Suprapubic skin (tissue), 3 donors: ENCODE data around the gene TLR6.

Experiments
- CTCF ChIP-seq, 2 donors: fragments of 200-600 bp in 1 of 2; fragments of 450-650 bp in 1 of 2; sonication (generic) in 1 of 2; IDR thresholded peaks; one replicate each; pipeline ENCODE4 v1.5.1; 2016 to 2019; ENCODE audit warnings: antibody characterized with exemption in 2 of 2, mild to moderate bottlenecking in 1 of 2, moderate library complexity in 1 of 2
- POLR2A ChIP-seq, 2 donors: fragments of 450-650 bp; IDR thresholded peaks; one replicate each; pipeline ENCODE4 v1.6.1; 2017; ENCODE audit warnings: antibody characterized with exemption in 2 of 2, mild to moderate bottlenecking in 2 of 2, moderate library complexity in 2 of 2

DNA sequence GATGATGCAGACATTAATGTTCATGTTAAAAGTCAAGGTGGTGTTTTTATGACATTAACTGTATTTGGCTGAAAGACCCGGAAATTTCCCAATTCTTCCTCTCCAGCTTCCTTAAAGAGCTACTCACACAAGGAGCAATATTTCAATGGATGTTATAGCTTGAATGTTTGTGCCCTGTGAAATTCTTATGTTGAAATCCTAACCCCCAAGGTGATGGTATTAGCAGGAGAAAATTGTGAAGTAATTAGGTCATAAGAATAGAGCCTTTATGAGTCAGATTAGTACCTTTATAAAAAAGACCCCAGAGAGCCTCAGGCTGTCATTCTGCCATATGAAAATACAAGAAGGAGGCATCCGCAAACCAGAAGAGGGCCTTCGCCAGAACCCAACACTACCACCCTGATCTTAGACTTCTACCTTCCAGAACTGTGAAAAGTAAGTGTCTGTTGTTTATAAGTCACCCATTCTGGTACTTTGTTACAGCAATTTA, 55.6 kb downstream of the TLR6 start:
- no peak for TF ChIP-seq POLR2A (IDR thresholded peaks at IDR 0.05)
- TF ChIP-seq CTCF (IDR thresholded peaks at IDR 0.05): no peak
